ENCODE results near the gene PTPRK. TPM values are rescaled to one million over a fixed set of nuclear protein-coding genes. Genes with fewer than 3 reads are reported as not detected.

The PTPRK gene
- total RNA-seq, 1 donor from 2014 or later: 48.4 TPM

- Histone ChIP-seq H3K36me3 (ENCODE audit: control insufficient read depth, insufficient read depth, low read length) (peaks cover 2% of the 10 kb centered on the region), H3K4me3 (ENCODE audit: low read depth, low read length) (no peak overlapping the region), H3K27me3 (ENCODE audit: control insufficient read depth, insufficient read depth, low read length) (no peaks in the 10 kb centered on the region)
- DNase-seq (ENCODE audit: low read depth) (no peak), FAIRE-seq (no peak)
- TF ChIP-seq CTCF (IDR thresholded peaks at IDR 0.05; ENCODE audit: insufficient read depth, low read length, severe bottlenecking): no peak
Measured at GRCh38 chr6:128395188-128395587, 125.2 kb downstream of the PTPRK start.

GRCh38 chr6:128394167-128394566, 126.2 kb downstream of the PTPRK start:
- no peak for DNase-seq (ENCODE audit: low read depth)
- H3K27me3 ChIP-seq (ENCODE audit: control insufficient read depth, insufficient read depth, low read length): no peaks in the 10 kb centered on the region
- no peak for TF ChIP-seq CTCF (IDR thresholded peaks at IDR 0.05; ENCODE audit: insufficient read depth, low read length, severe bottlenecking)
- H3K36me3 ChIP-seq (ENCODE audit: control insufficient read depth, insufficient read depth, low read length): peaks cover 2% of the 10 kb centered on the region
- no peak for FAIRE-seq
- H3K4me3 ChIP-seq (ENCODE audit: low read depth, low read length): no peak overlapping the region

- Histone ChIP-seq H3K27me3 (ENCODE audit: control insufficient read depth, insufficient read depth, low read length) (no peaks in the 10 kb centered on the region), H3K36me3 (ENCODE audit: control insufficient read depth, insufficient read depth, low read length) (no peaks in the 10 kb centered on the region), H3K4me3 (ENCODE audit: low read depth, low read length) (no peak overlapping the region)
- FAIRE-seq (no peak), DNase-seq (ENCODE audit: low read depth) (no peak)
- no peak for TF ChIP-seq CTCF (IDR thresholded peaks at IDR 0.05; ENCODE audit: insufficient read depth, low read length, severe bottlenecking)
Measured at GRCh38 chr6:128389820-128390534, 130.4 kb downstream of the PTPRK start.

GRCh38 chr6:128388380-128388779, 132.0 kb downstream of the PTPRK start:
- H3K27me3 ChIP-seq (ENCODE audit: control insufficient read depth, insufficient read depth, low read length): no peaks in the 10 kb centered on the region
- DNase-seq (ENCODE audit: low read depth) (no peak), FAIRE-seq (no peak)
- no peaks in the 10 kb centered on the region for H3K36me3 ChIP-seq (ENCODE audit: control insufficient read depth, insufficient read depth, low read length)
- no peak for TF ChIP-seq CTCF (IDR thresholded peaks at IDR 0.05; ENCODE audit: insufficient read depth, low read length, severe bottlenecking)
- H3K4me3 ChIP-seq (ENCODE audit: low read depth, low read length): no peak overlapping the region

GRCh38 chr6:128380891-128381290, 139.5 kb downstream of the PTPRK start:
- TF ChIP-seq CTCF (IDR thresholded peaks at IDR 0.05; ENCODE audit: insufficient read depth, low read length, severe bottlenecking): no peak
- Histone ChIP-seq H3K27me3 (ENCODE audit: control insufficient read depth, insufficient read depth, low read length) (no peaks in the 10 kb centered on the region), H3K36me3 (ENCODE audit: control insufficient read depth, insufficient read depth, low read length) (no peaks in the 10 kb centered on the region), H3K4me3 (ENCODE audit: low read depth, low read length) (no peak overlapping the region)
- DNase-seq (ENCODE audit: low read depth) (no peak), FAIRE-seq (no peak)

- Histone ChIP-seq H3K27me3 (ENCODE audit: control insufficient read depth, insufficient read depth, low read length) (no peaks in the 10 kb centered on the region), H3K36me3 (ENCODE audit: control insufficient read depth, insufficient read depth, low read length) (no peaks in the 10 kb centered on the region), H3K4me3 (ENCODE audit: low read depth, low read length) (no peak overlapping the region)
- TF ChIP-seq CTCF (IDR thresholded peaks at IDR 0.05; ENCODE audit: insufficient read depth, low read length, severe bottlenecking): no peak
- FAIRE-seq: no peak
- DNase-seq (ENCODE audit: low read depth): no peak
Measured at GRCh38 chr6:128379577-128379976, 140.8 kb downstream of the PTPRK start.

Data from bronchial epithelial cell (primary cell).